GM23338 (cell line): ENCODE data around the gene TRIM14. TPM values are rescaled to one million over a fixed set of nuclear protein-coding genes. Genes with fewer than 3 reads are reported as not detected.

Experiments
- ATAC-seq: fragments of 200-7000 bp; cut with Tn5 transposase; 3 replicates; pipeline ENCODE4 v1.9.1; 2020
- DNase-seq: peaks from one replicate; pipeline ENCODE4 v3.0.0-alpha.2; 2015; ENCODE audit warnings: low spot score
- H2AFZ ChIP-seq: fragments of 200-600 bp; sonication (generic); 2 replicates; pipeline ENCODE4 v1.8.0; 2016; ENCODE audit warnings: antibody characterized with exemption, mild to moderate bottlenecking, moderate library complexity
- H3F3A ChIP-seq: fragments of 200-600 bp; sonication (generic); replicated peaks from 2 replicates; pipeline ENCODE4 v1.8.0; 2017; ENCODE audit warnings: antibody characterized with exemption, mixed run types, low read depth
- H3K27ac ChIP-seq: fragments of 200-600 bp; sonication (generic); 2 replicates; pipeline ENCODE4 v1.6.1; 2016; ENCODE audit warnings: low read depth
- H3K27me3 ChIP-seq: fragments of 200-600 bp; sonication (generic); 2 replicates; pipeline ENCODE4 v1.8.0; 2016; ENCODE audit warnings: mild to moderate bottlenecking, mixed run types, moderate library complexity; ENCODE audit not compliant: insufficient read depth
- H3K36me3 ChIP-seq: fragments of 200-600 bp; sonication (generic); 2 replicates; pipeline ENCODE4 v1.8.0; 2016; ENCODE audit warnings: mild to moderate bottlenecking; ENCODE audit not compliant: insufficient read depth
- H3K4me1 ChIP-seq: fragments of 200-600 bp; sonication (generic); 2 replicates; pipeline ENCODE4 v1.8.0; 2016; ENCODE audit warnings: mild to moderate bottlenecking, moderate library complexity; ENCODE audit not compliant: insufficient read depth
- H3K4me2 ChIP-seq: fragments of 200-600 bp; sonication (generic); 2 replicates; pipeline ENCODE4 v1.7.1; 2017; ENCODE audit warnings: mixed run types
- H3K4me3 ChIP-seq: fragments of 200-600 bp; sonication (generic); 2 replicates; pipeline ENCODE4 v1.6.1; 2016; ENCODE audit warnings: mixed run types
- H3K79me2 ChIP-seq: fragments of 200-600 bp; sonication (generic); replicated peaks from 2 replicates; pipeline ENCODE4 v1.8.0; 2017; ENCODE audit warnings: mild to moderate bottlenecking; ENCODE audit not compliant: insufficient read depth
- H3K9me2 ChIP-seq: fragments of 200-600 bp; sonication (generic); 2 replicates; pipeline ENCODE4 v1.8.0; 2017; ENCODE audit not compliant: insufficient read depth
- H4K20me1 ChIP-seq: fragments of 200-600 bp; sonication (generic); replicated peaks from 2 replicates; pipeline ENCODE4 v1.8.0; 2017; ENCODE audit warnings: mild to moderate bottlenecking; ENCODE audit not compliant: insufficient read depth
- H3K27ac Mint-ChIP-seq: 2 replicates; pipeline ENCODE4 v1.8.0; 2020; ENCODE audit warnings: inconsistent platforms, mild to moderate bottlenecking, moderate library complexity, mixed read lengths
- H3K27me3 Mint-ChIP-seq: 3 replicates; pipeline ENCODE4 v1.8.0; 2022; ENCODE audit warnings: low read depth, mild to moderate bottlenecking, moderate library complexity, mixed read lengths, inconsistent platforms; ENCODE audit not compliant: insufficient read depth, poor library complexity
- H3K36me3 Mint-ChIP-seq: 3 replicates; pipeline ENCODE4 v1.8.0; 2021; ENCODE audit warnings: low read depth, mild to moderate bottlenecking, inconsistent platforms, moderate library complexity, mixed read lengths
- H3K4me1 Mint-ChIP-seq: 3 replicates; pipeline ENCODE4 v1.8.0; 2020; ENCODE audit warnings: mild to moderate bottlenecking, inconsistent platforms, mixed read lengths
- H3K4me3 Mint-ChIP-seq: 3 replicates; pipeline ENCODE4 v1.8.0; 2021; ENCODE audit warnings: moderate library complexity, mild to moderate bottlenecking, inconsistent platforms, mixed read lengths
- H3K9me3 Mint-ChIP-seq: 3 replicates; pipeline ENCODE4 v1.8.0; 2020; ENCODE audit warnings: moderate library complexity, mild to moderate bottlenecking, inconsistent platforms, mixed read lengths
- CREB1 ChIP-seq: fragments of 250-450 bp; sonication (Bioruptor Pico); IDR thresholded peaks from 2 replicates; pipeline ENCODE4 v1.5.0; 2020; ENCODE audit warnings: low read depth, mild to moderate bottlenecking, moderate library complexity
- ETS1 ChIP-seq: IDR thresholded peaks from 2 replicates; pipeline ENCODE4 v1.6.1; 2016; ENCODE audit warnings: antibody characterized with exemption
- EZH2 ChIP-seq: fragments of 200-600 bp; sonication (generic); IDR thresholded peaks from one replicate; pipeline ENCODE4 v1.8.0; 2017; ENCODE audit warnings: antibody characterized with exemption, mild to moderate bottlenecking, low read depth; ENCODE audit not compliant: unreplicated experiment
- EZH2phosphoT487 ChIP-seq: fragments of 200-600 bp; sonication (generic); IDR thresholded peaks from one replicate; pipeline ENCODE4 v1.8.1; 2018; ENCODE audit warnings: antibody characterized with exemption; ENCODE audit not compliant: unreplicated experiment
- JUNB ChIP-seq: IDR thresholded peaks from one replicate; pipeline ENCODE4 v1.6.1; 2016; ENCODE audit warnings: antibody characterized with exemption; ENCODE audit not compliant: unreplicated experiment
- NANOG ChIP-seq: IDR thresholded peaks from 2 replicates; pipeline ENCODE4 v1.6.1; 2016; ENCODE audit warnings: antibody characterized with exemption, borderline replicate concordance
- REST ChIP-seq: IDR thresholded peaks from one replicate; pipeline ENCODE4 v1.6.1; 2018; ENCODE audit warnings: antibody characterized with exemption; ENCODE audit not compliant: unreplicated experiment
- ZNF114 ChIP-seq: fragments of 250-450 bp; sonication (Bioruptor Pico); IDR thresholded peaks from 2 replicates; pipeline ENCODE4 v1.5.0; 2020; ENCODE audit warnings: mild to moderate bottlenecking, moderate library complexity
- ZNF331 ChIP-seq: fragments of 250-450 bp; sonication (Bioruptor Pico); IDR thresholded peaks from 2 replicates; pipeline ENCODE4 v1.5.0; 2020; ENCODE audit warnings: low read depth, mild to moderate bottlenecking, moderate library complexity
- ZNF462 ChIP-seq: fragments of 250-450 bp; sonication (Bioruptor Pico); IDR thresholded peaks from 2 replicates; pipeline ENCODE4 v1.5.0; 2020; ENCODE audit warnings: mild to moderate bottlenecking, moderate library complexity
- polyA plus RNA-seq: library from polyadenylated mRNA; unstranded; fragments of >200 nt; fragmentation: Nextera tagmentation; extraction: Ambion mirVana; gene quantifications from 2 replicates; pipeline ENCODE4 v1.2.1, GENCODE V29; 2016
- total RNA-seq: library from RNA; depleted of rRNA; stranded (reverse); fragments of >200 nt; shearing (Covaris generic); gene quantifications from 2 replicates; pipeline ENCODE4 v1.2.3, GENCODE V29; 2014

TRIM14 gene
- total and polyA plus RNA-seq, 2 experiments from 2014 or later, result 17.2 to 25.3 TPM

GRCh38 chr9:98054376-98054951 is 64.6 kb downstream of the TRIM14 start:
- no peak overlapping the region for H3K4me2 ChIP-seq
- H3K27me3 ChIP-seq, result no peaks in the 10 kb centered on the region
- H3K4me3 ChIP-seq, result no peak overlapping the region
- TF ChIP-seq REST (no peak), CREB1 (CRISPR knock-in tag) (no peak), ETS1 (no peak), ZNF331 (CRISPR knock-in tag) (no peak), EZH2phosphoT487 (no peak), EZH2 (no peak), JUNB (no peak)
- Mint-ChIP-seq H3K4me1 (no peaks in the 10 kb centered on the region; the same call in 2 of the 3 replicates), H3K4me3 (no peak overlapping the region), H3K27ac (no peak overlapping the region), H3K36me3 (no peaks in the 10 kb centered on the region), H3K27me3 (peaks cover 7% of the 10 kb centered on the region), H3K9me3 (peaks cover 3% of the 10 kb centered on the region; the same call in 1 of the 3 replicates)
- no peak overlapping the region for H2AFZ ChIP-seq
- H3F3A ChIP-seq, result 0 out of 2 replicates have a peak, but pooled peaks cover 5% of the 10 kb centered on the region
- DNase-seq (no peak), ATAC-seq (no peak)
- H3K79me2 ChIP-seq, result peaks cover 14% of the 10 kb centered on the region
- H3K9me2 ChIP-seq, result no peaks in the 10 kb centered on the region
- H4K20me1 ChIP-seq, result peaks cover 6% of the 10 kb centered on the region; the same call in 1 of the 2 replicates
- H3K4me1 ChIP-seq, result peaks cover 5% of the 10 kb centered on the region; the same call in 1 of the 2 replicates
- H3K27ac ChIP-seq, result no peak overlapping the region
- H3K36me3 ChIP-seq, result no peaks in the 10 kb centered on the region

GRCh38 chr9:98050351-98050750 is 68.7 kb downstream of the TRIM14 start:
- Histone ChIP-seq H3K79me2 (no peaks in the 10 kb centered on the region), H4K20me1 (no peaks in the 10 kb centered on the region)
- no peak overlapping the region for H3K4me3 Mint-ChIP-seq

More at GRCh38 chr9:98050351-98050750, 68.7 kb downstream of the TRIM14 start:
- no peak for DNase-seq
- Histone ChIP-seq H3K27me3 (no peaks in the 10 kb centered on the region), H3K27ac (no peak overlapping the region), H3K4me1 (no peaks in the 10 kb centered on the region), H3K4me2 (no peak overlapping the region), H3K36me3 (no peaks in the 10 kb centered on the region), H2AFZ (no peak overlapping the region), H3F3A (no peaks in the 10 kb centered on the region), H3K9me2 (no peaks in the 10 kb centered on the region), H3K4me3 (no peak overlapping the region)
- Mint-ChIP-seq H3K36me3 (no peaks in the 10 kb centered on the region), H3K4me1 (no peaks in the 10 kb centered on the region), H3K9me3 (peaks cover 3% of the 10 kb centered on the region; the same call in 1 of the 3 replicates), H3K27me3 (no peaks in the 10 kb centered on the region), H3K27ac (no peak overlapping the region)
- ATAC-seq, result no peak
- no peak for TF ChIP-seq JUNB
- no peak for TF ChIP-seq ZNF462 (CRISPR knock-in tag)
- TF ChIP-seq NANOG, result no peak
- TF ChIP-seq ZNF114, result no peak
- TF ChIP-seq EZH2, result no peak
